ENCODE results near the gene ANXA3.
A peak's percentile ranks its signal among the peaks of the same experiment; 100 is the strongest.

ANXA3 gene

DNA sequence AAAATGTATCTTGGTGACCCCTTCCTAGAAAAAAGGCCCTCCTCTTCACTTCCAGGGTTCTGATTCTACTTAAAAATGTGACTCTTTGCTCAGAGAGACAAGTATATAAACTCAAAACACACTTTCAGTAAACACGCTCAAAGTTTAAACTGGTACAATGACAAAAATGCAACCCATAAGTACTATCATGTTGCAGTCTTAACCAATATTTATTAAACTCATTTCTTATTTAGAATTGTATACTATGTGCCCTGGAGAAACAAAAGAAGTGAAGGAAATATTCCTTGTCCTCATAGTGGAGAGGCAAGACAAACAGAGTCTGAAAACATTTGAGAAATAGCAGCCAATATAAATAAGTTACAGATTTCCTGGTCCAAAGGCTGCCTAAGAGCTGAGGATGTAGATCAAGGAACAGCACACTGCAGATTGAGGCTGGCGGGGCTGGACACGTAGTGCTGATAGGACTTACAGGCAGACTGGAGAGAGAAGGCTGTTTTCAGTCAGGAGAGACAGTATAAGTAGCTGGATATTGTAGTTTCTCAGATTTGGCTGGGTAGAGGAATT is 39.1 kb upstream of the ANXA3 start:
- H3K4me3 ChIP-seq (ENCODE audit: low read depth, low read length) = no peak overlapping the region
- no peak overlapping the region for H3K4me2 ChIP-seq (ENCODE audit: low read length)
- TF ChIP-seq, protein P1, sequence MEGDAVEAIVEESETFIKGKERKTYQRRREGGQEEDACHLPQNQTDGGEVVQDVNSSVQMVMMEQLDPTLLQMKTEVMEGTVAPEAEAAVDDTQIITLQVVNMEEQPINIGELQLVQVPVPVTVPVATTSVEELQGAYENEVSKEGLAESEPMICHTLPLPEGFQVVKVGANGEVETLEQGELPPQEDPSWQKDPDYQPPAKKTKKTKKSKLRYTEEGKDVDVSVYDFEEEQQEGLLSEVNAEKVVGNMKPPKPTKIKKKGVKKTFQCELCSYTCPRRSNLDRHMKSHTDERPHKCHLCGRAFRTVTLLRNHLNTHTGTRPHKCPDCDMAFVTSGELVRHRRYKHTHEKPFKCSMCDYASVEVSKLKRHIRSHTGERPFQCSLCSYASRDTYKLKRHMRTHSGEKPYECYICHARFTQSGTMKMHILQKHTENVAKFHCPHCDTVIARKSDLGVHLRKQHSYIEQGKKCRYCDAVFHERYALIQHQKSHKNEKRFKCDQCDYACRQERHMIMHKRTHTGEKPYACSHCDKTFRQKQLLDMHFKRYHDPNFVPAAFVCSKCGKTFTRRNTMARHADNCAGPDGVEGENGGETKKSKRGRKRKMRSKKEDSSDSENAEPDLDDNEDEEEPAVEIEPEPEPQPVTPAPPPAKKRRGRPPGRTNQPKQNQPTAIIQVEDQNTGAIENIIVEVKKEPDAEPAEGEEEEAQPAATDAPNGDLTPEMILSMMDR (IDR thresholded peaks at IDR 0.05) = no peak
- no peaks in the 10 kb centered on the region for H3K79me2 ChIP-seq
- no peaks in the 10 kb centered on the region for H3K27me3 ChIP-seq (ENCODE audit: control insufficient read depth, insufficient read depth, low read length)
- H3K27ac ChIP-seq = no peak overlapping the region
- H3K36me3 ChIP-seq (ENCODE audit: control insufficient read depth, insufficient read depth, low read length) = no peaks in the 10 kb centered on the region
- no peaks in the 10 kb centered on the region for H3K9me3 ChIP-seq (ENCODE audit: control insufficient read depth, low read length)
- no peaks in the 10 kb centered on the region for H3K4me1 ChIP-seq
- no peak overlapping the region for H3K9ac ChIP-seq
- H2AFZ ChIP-seq = no peak overlapping the region

DNA sequence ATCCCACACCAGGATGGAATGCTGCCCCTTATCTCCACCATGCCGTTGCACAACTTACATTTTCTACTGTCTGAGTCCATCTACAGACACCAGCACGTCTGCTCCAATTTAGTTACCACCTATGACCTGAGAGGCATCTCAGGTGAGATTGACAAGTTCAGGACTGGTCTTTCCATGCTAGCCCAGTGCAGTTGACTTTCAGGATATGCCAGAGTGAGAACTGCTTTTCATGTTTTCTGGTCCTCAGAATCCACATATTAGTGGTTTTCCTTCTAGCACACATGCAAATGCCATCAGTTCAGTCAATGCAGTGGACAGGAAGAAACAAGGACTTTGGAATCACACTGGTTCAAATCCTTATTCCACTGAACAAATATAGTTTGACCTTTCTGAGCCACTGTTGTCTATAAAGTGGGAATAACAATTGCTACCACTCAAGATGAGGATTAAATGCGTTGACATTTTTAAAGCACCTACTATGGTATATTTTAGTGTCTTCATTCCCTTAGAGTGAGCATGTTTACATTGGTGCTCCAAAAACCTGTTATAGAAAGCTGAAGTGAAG is 38.1 kb upstream of the ANXA3 start:
- Histone ChIP-seq H3K9me3 (ENCODE audit: control insufficient read depth, low read length) (no peaks in the 10 kb centered on the region), H3K79me2 (no peaks in the 10 kb centered on the region), H3K36me3 (ENCODE audit: control insufficient read depth, insufficient read depth, low read length) (no peaks in the 10 kb centered on the region), H3K27me3 (ENCODE audit: control insufficient read depth, insufficient read depth, low read length) (no peaks in the 10 kb centered on the region), H3K9ac (no peak overlapping the region), H2AFZ (no peak overlapping the region), H3K4me2 (ENCODE audit: low read length) (no peak overlapping the region), H3K27ac (no peak overlapping the region), H3K4me3 (ENCODE audit: low read depth, low read length) (no peak overlapping the region), H3K4me1 (no peaks in the 10 kb centered on the region)
- TF ChIP-seq, protein P1 (IDR thresholded peaks at IDR 0.05) = no peak

DNA sequence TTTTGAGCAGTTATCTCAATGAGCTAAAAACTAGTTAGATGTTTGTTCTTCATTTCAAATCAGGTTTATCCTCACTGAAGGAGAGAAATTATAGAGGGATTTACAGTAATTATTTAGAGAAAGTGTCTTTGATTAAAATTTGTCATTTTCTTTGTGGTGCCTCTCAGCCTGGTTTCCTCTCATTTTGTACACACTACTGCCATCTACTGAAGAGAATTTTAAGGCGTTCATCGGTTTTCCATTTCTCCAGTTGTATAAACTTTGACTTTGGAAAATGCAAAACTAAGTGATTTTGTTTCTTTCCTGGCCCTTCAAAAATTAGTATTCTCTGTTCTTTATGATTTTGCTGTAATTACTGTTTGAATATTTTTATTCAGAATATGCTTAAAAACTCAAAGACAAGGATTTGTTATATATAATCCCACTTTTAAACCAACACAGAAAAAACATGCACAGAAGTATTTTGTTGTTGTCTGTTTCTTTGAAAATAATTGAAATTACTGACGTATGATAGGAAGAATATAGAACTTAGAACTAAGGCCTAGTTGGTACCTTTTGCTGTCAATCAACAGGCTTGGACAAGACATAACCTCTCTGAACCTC is 34.4 kb upstream of the ANXA3 start:
- no peaks in the 10 kb centered on the region for H3K9me3 ChIP-seq (ENCODE audit: control insufficient read depth, low read length)
- TF ChIP-seq, protein P1 (IDR thresholded peaks at IDR 0.05) = peak; percentile 18
- H3K9ac ChIP-seq = no peak overlapping the region
- H2AFZ ChIP-seq = no peak overlapping the region
- H3K4me3 ChIP-seq (ENCODE audit: low read depth, low read length) = no peak overlapping the region
- H3K27ac ChIP-seq = no peak overlapping the region
- H3K4me1 ChIP-seq = no peaks in the 10 kb centered on the region
- no peaks in the 10 kb centered on the region for H3K36me3 ChIP-seq (ENCODE audit: control insufficient read depth, insufficient read depth, low read length)
- no peaks in the 10 kb centered on the region for H3K27me3 ChIP-seq (ENCODE audit: control insufficient read depth, insufficient read depth, low read length)
- H3K79me2 ChIP-seq = no peaks in the 10 kb centered on the region
- no peak overlapping the region for H3K4me2 ChIP-seq (ENCODE audit: low read length)

DNA sequence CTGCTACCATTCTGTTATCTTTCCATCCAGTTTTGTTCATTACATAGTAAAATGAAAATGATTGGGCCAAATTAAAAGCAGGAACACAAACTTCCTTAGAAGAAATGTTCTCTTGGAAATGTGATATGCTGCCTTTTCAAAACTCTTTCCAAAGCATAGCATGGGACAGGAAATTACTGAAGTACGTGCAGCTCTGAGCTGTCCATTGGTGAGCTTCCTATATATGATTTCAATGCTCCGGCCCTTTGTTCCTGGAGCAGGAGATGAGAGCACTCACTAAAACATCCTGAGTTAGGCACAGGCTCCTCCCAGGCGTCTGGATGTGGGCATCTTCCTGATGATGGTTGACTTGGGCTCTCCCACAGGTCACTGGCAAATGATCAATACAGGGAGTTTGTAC is 33.0 kb upstream of the ANXA3 start:
- Histone ChIP-seq H3K9me3 (ENCODE audit: control insufficient read depth, low read length) (no peaks in the 10 kb centered on the region), H3K79me2 (no peaks in the 10 kb centered on the region), H3K4me2 (ENCODE audit: low read length) (no peak overlapping the region), H3K4me3 (ENCODE audit: low read depth, low read length) (no peak overlapping the region), H2AFZ (no peak overlapping the region), H3K4me1 (no peaks in the 10 kb centered on the region), H3K27ac (no peak overlapping the region), H3K9ac (no peak overlapping the region), H3K36me3 (ENCODE audit: control insufficient read depth, insufficient read depth, low read length) (no peaks in the 10 kb centered on the region), H3K27me3 (ENCODE audit: control insufficient read depth, insufficient read depth, low read length) (no peaks in the 10 kb centered on the region)
- TF ChIP-seq, protein P1 (IDR thresholded peaks at IDR 0.05) = no peak

DNA sequence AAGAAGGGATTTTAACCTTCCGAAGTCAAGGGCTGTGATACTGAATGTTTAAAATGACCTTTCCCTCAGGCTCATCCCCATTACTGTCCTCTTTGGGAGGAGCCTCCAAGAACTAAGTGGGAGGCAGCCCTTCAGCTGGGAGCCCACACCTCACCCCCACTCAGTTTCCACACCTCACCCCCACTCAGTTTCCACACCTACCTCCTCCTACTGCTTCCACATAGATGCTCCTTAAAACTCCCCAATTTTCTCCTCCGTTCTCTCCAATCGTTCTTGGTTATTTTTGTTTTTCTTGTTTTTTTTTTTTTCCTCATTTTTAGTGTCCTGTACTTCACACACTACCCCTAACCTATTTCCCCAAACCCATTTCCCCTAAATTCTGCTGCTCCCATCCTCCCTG is 31.6 kb upstream of the ANXA3 start:
- no peak overlapping the region for H3K4me2 ChIP-seq (ENCODE audit: low read length)
- no peak overlapping the region for H3K9ac ChIP-seq
- no peaks in the 10 kb centered on the region for H3K36me3 ChIP-seq (ENCODE audit: control insufficient read depth, insufficient read depth, low read length)
- H3K27ac ChIP-seq = no peak overlapping the region
- no peaks in the 10 kb centered on the region for H3K4me1 ChIP-seq
- TF ChIP-seq, protein P1 (IDR thresholded peaks at IDR 0.05) = no peak
- no peaks in the 10 kb centered on the region for H3K79me2 ChIP-seq
- no peaks in the 10 kb centered on the region for H3K9me3 ChIP-seq (ENCODE audit: control insufficient read depth, low read length)
- no peak overlapping the region for H2AFZ ChIP-seq
- H3K4me3 ChIP-seq (ENCODE audit: low read depth, low read length) = no peak overlapping the region
- H3K27me3 ChIP-seq (ENCODE audit: control insufficient read depth, insufficient read depth, low read length) = no peaks in the 10 kb centered on the region

All from parathyroid adenoma (tissue), 2 donors.